Smooth muscle cell (in vitro differentiated cells): ENCODE data around the gene ZNF385C. TPM values are rescaled to one million over a fixed set of nuclear protein-coding genes. Genes with fewer than 3 reads are reported as not detected.

Experiments used
- DNase-seq: peaks from one replicate; lab custom pipeline; 2025; ENCODE audit not compliant: unreplicated experiment; lab: John Stamatoyannopoulos, UW
- H2AFZ ChIP-seq: fragments of 200-600 bp; sonication (generic); 2 replicates; pipeline ENCODE4 v1.6.0; 2016; ENCODE audit warnings: antibody characterized with exemption, low read depth, mild to moderate bottlenecking
- H3F3A ChIP-seq: fragments of 200-600 bp; sonication (generic); 2 replicates; pipeline ENCODE4 v1.6.0; 2017; ENCODE audit warnings: antibody characterized with exemption, low read depth
- H3K27ac ChIP-seq: fragments of 200-600 bp; sonication (generic); 2 replicates; pipeline ENCODE4 v1.5.1; 2016; ENCODE audit warnings: low read depth, mild to moderate bottlenecking
- H3K27me3 ChIP-seq: fragments of 200-600 bp; sonication (generic); 2 replicates; pipeline ENCODE4 v1.6.1; 2016; ENCODE audit warnings: low read depth, mild to moderate bottlenecking
- H3K36me3 ChIP-seq: fragments of 200-600 bp; sonication (generic); 2 replicates; pipeline ENCODE4 v1.5.1; 2016; ENCODE audit warnings: low read depth
- H3K4me1 ChIP-seq: fragments of 200-600 bp; sonication (generic); 2 replicates; pipeline ENCODE4 v1.5.1; 2016; ENCODE audit warnings: low read depth
- H3K4me2 ChIP-seq: fragments of 200-600 bp; sonication (generic); 2 replicates; pipeline ENCODE4 v1.6.0; 2016; ENCODE audit warnings: mild to moderate bottlenecking
- H3K4me3 ChIP-seq: fragments of 200-600 bp; sonication (generic); 2 replicates; pipeline ENCODE4 v1.5.1; 2016; ENCODE audit warnings: mild to moderate bottlenecking
- H3K79me2 ChIP-seq: fragments of 200-600 bp; sonication (generic); 2 replicates; pipeline ENCODE4 v1.6.0; 2016; ENCODE audit warnings: low read depth, mild to moderate bottlenecking
- H3K9ac ChIP-seq: fragments of 200-600 bp; sonication (generic); 2 replicates; pipeline ENCODE4 v1.6.0; 2016; ENCODE audit warnings: low read depth
- H3K9me3 ChIP-seq: fragments of 200-600 bp; sonication (generic); replicated peaks from 2 replicates; pipeline ENCODE4 v1.5.1; 2016; ENCODE audit warnings: low read depth
- H4K20me1 ChIP-seq: fragments of 200-600 bp; sonication (generic); 2 replicates; pipeline ENCODE4 v1.6.0; 2016; ENCODE audit warnings: low read depth
- WGBS: methylation state at CpG from one replicate; pipeline ENCODE4 v1.1.7; 2016; ENCODE audit warnings: low lambda C conversion rate; 5-methylcytosine and 5-hydroxymethylcytosine counted together
- polyA plus RNA-seq: library from polyadenylated mRNA; unstranded; fragments of >200 nt; fragmentation: Nextera tagmentation; extraction: Ambion mirVana; gene quantifications from 2 replicates; pipeline ENCODE4 v1.2.1, GENCODE V29; 2016
- total RNA-seq: library from RNA; depleted of rRNA; stranded (reverse); fragments of >200 nt; gene quantifications from 2 replicates; pipeline ENCODE4 v1.2.3, GENCODE V29; 2014
- TF ChIP-seq, protein P1 (sequence below): fragments of 200-600 bp; sonication (generic); IDR thresholded peaks from 2 replicates; pipeline ENCODE4 v1.5.1; 2017; ENCODE audit warnings: borderline replicate concordance, mild to moderate bottlenecking, antibody characterized with exemption; ENCODE audit not compliant: insufficient read depth, poor library complexity, severe bottlenecking

Gene ZNF385C
- total and polyA plus RNA-seq, 2 experiments from 2014 or later: 0.45 to 0.70 TPM

DNA sequence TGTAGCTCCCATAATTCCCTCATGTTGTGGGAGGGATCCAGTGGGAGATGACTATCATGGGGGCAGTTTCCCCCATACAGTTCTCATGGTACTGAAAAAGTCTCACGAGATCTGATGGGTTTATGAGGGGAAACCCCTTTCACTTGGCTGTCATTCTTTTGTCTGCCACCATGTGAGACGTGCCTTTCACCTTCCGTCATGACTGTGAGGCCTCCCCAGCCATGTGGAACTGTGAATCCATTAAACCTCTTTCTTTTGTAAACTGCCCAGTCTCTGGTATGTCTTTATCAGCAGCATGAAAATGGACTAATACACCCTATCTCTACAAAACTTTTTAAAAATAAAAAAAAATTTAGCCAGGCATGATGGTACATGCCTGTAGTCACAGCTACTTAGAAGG is 41.6 kb downstream of the ZNF385C start:
- DNase-seq: no peak

DNA sequence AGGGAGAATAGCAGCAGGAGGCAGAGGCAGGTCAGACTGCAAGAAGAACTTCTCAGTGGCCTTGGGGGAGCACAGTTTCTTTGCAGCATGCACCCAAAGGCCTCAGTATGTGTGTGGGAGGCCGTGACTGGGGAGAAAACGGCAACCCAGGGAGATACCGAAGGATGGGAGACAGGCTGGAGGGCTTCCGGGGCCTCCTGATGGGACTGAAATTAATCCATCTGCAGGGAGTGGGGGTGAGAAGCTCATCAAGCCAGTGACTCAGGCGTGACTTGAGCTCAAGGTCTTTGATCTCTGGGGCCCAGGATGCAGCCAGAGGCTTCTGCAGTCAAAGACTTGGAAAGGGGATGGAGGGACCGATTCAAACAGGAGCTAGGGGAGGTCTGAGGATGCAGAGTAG is 42.8 kb downstream of the ZNF385C start:
- Histone ChIP-seq H3K4me2 (no peak overlapping the region), H3K9me3 (no peaks in the 10 kb centered on the region), H3K9ac (no peak overlapping the region), H3K4me3 (no peak overlapping the region), H3K4me1 (peaks cover 8% of the 10 kb centered on the region), H3K27ac (no peak overlapping the region), H4K20me1 (no peaks in the 10 kb centered on the region), H3K27me3 (peaks cover 7% of the 10 kb centered on the region), H3F3A (no peaks in the 10 kb centered on the region), H2AFZ (no peak overlapping the region), H3K79me2 (no peaks in the 10 kb centered on the region), H3K36me3 (no peaks in the 10 kb centered on the region)
- WGBS: 23% methylated on average over 6 of the region's 6 CpGs
- TF ChIP-seq, protein P1, sequence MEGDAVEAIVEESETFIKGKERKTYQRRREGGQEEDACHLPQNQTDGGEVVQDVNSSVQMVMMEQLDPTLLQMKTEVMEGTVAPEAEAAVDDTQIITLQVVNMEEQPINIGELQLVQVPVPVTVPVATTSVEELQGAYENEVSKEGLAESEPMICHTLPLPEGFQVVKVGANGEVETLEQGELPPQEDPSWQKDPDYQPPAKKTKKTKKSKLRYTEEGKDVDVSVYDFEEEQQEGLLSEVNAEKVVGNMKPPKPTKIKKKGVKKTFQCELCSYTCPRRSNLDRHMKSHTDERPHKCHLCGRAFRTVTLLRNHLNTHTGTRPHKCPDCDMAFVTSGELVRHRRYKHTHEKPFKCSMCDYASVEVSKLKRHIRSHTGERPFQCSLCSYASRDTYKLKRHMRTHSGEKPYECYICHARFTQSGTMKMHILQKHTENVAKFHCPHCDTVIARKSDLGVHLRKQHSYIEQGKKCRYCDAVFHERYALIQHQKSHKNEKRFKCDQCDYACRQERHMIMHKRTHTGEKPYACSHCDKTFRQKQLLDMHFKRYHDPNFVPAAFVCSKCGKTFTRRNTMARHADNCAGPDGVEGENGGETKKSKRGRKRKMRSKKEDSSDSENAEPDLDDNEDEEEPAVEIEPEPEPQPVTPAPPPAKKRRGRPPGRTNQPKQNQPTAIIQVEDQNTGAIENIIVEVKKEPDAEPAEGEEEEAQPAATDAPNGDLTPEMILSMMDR: no peak
- no peak for DNase-seq

More for the DNA sequence above, 41.6 kb downstream of the ZNF385C start:
- Histone ChIP-seq H3K9me3 (no peaks in the 10 kb centered on the region), H3K27me3 (peaks cover 7% of the 10 kb centered on the region), H3F3A (no peaks in the 10 kb centered on the region), H3K4me1 (peaks cover 8% of the 10 kb centered on the region), H3K4me3 (no peak overlapping the region), H3K79me2 (no peaks in the 10 kb centered on the region), H3K36me3 (no peaks in the 10 kb centered on the region), H3K4me2 (no peak overlapping the region), H3K9ac (no peak overlapping the region), H4K20me1 (no peaks in the 10 kb centered on the region), H2AFZ (no peak overlapping the region), H3K27ac (no peak overlapping the region)
- TF ChIP-seq, protein P1: no peak
- 78% methylated on average over 3 of the region's 3 CpGs for WGBS

- Histone ChIP-seq H3K27me3 (peaks cover 7% of the 10 kb centered on the region), H2AFZ (no peak overlapping the region), H3F3A (no peaks in the 10 kb centered on the region), H3K27ac (no peak overlapping the region), H3K4me2 (no peak overlapping the region), H3K9ac (no peak overlapping the region), H3K9me3 (no peaks in the 10 kb centered on the region), H3K4me1 (peaks cover 10% of the 10 kb centered on the region), H3K4me3 (no peak overlapping the region), H3K79me2 (no peaks in the 10 kb centered on the region), H4K20me1 (no peaks in the 10 kb centered on the region), H3K36me3 (no peaks in the 10 kb centered on the region)
- TF ChIP-seq, protein P1: no peak
- 37% methylated on average over 3 of the region's 3 CpGs for WGBS
- DNase-seq: no peak
These were observed 43.2 kb downstream of the ZNF385C start for GRCh38 chr17:42055027-42055426.

- no peak overlapping the region for H3K4me3 ChIP-seq
- no peak overlapping the region for H3K9ac ChIP-seq
- H3K27me3 ChIP-seq: peaks cover 7% of the 10 kb centered on the region
- peaks cover 16% of the 10 kb centered on the region for H3K4me1 ChIP-seq
- H3K9me3 ChIP-seq: no peaks in the 10 kb centered on the region
- 60% methylated on average over 11 of the region's 12 CpGs for WGBS
- no peaks in the 10 kb centered on the region for H3K79me2 ChIP-seq
- H2AFZ ChIP-seq: no peak overlapping the region
- TF ChIP-seq, protein P1: no peak
- no peak overlapping the region for H3K27ac ChIP-seq
- H3F3A ChIP-seq: no peaks in the 10 kb centered on the region
- no peaks in the 10 kb centered on the region for H3K36me3 ChIP-seq
- no peaks in the 10 kb centered on the region for H4K20me1 ChIP-seq
- no peak for DNase-seq
- H3K4me2 ChIP-seq: no peak overlapping the region
These were observed 44.4 kb downstream of the ZNF385C start for GRCh38 chr17:42053731-42054500.
